Measurements from ENCODE around the gene NRG4. TPM values are rescaled to one million over a fixed set of nuclear protein-coding genes. Genes with fewer than 3 reads are reported as not detected.
"Not testable (repeated sequence)": the region's sequence is repeated elsewhere in the genome, so short reads cannot be mapped to it uniquely, and the experiment has no call there.

The NRG4 gene
- not detected in 2 replicates for total RNA-seq (2012; rRNA removed)

- Histone ChIP-seq H3K9me3 (replicated peaks; ENCODE audit: low read length) (no peaks in the 10 kb centered on the region), H3K9ac (ENCODE audit: low read depth, low read length) (no peak within 1 kb of the TSS), H3K4me1 (ENCODE audit: control insufficient read depth, insufficient read depth, low read length) (no peaks in the 10 kb centered on the region), H3K4me2 (ENCODE audit: low read length) (peak within 1 kb of the TSS; percentile 73), H3K36me3 (ENCODE audit: insufficient read depth, low read length) (no peaks in the 10 kb centered on the region), H3K4me3 (ENCODE audit: low read length) (peak within 1 kb of the TSS; percentile 43), H3K27me3 (ENCODE audit: control insufficient read depth, insufficient read depth, low read length) (peaks cover 28% of the 10 kb centered on the region)
Observed at GRCh38 chr15:76011627-76012551, at the start of gene NRG4. Gene NRG4 (minus strand): TSS chr15:76012424. CDS start chr15:76011230, 1,194 bp downstream.

- Histone ChIP-seq H3K4me1 (ENCODE audit: control insufficient read depth, insufficient read depth, low read length) (peaks cover 6% of the 10 kb centered on the region), H3K4me3 (ENCODE audit: low read length) (no peak overlapping the region), H3K4me2 (ENCODE audit: low read length) (no peak overlapping the region), H3K9ac (ENCODE audit: low read depth, low read length) (no peak overlapping the region), H3K36me3 (ENCODE audit: insufficient read depth, low read length) (no peaks in the 10 kb centered on the region), H3K9me3 (replicated peaks; ENCODE audit: low read length) (no peaks in the 10 kb centered on the region), H3K27me3 (ENCODE audit: control insufficient read depth, insufficient read depth, low read length) (peaks cover 84% of the 10 kb centered on the region)
Observed at GRCh38 chr15:76061700-76062099, 49.5 kb upstream of the NRG4 start.

GRCh38 chr15:76060118-76060989 lies 48.1 kb upstream of the NRG4 start:
- no peaks in the 10 kb centered on the region for H3K36me3 ChIP-seq (ENCODE audit: insufficient read depth, low read length)
- no peaks in the 10 kb centered on the region for H3K9me3 ChIP-seq (replicated peaks; ENCODE audit: low read length)
- H3K4me2 ChIP-seq (ENCODE audit: low read length): peak overlapping the region; percentile 80
- H3K27me3 ChIP-seq (ENCODE audit: control insufficient read depth, insufficient read depth, low read length): peaks cover 77% of the 10 kb centered on the region
- H3K4me1 ChIP-seq (ENCODE audit: control insufficient read depth, insufficient read depth, low read length): peaks cover 6% of the 10 kb centered on the region
- peak overlapping the region; percentile 62 for H3K4me3 ChIP-seq (ENCODE audit: low read length)
- no peak overlapping the region for H3K9ac ChIP-seq (ENCODE audit: low read depth, low read length)

GRCh38 chr15:76059320-76060117 lies 47.3 kb upstream of the NRG4 start, which contains the start of gene TMEM266:
Gene TMEM266 (plus strand): TSS chr15:76059985. CDS start chr15:76134264, 74,279 bp downstream.
- peaks cover 6% of the 10 kb centered on the region for H3K4me1 ChIP-seq (ENCODE audit: control insufficient read depth, insufficient read depth, low read length)
- peak within 1 kb of the TSS; percentile 96 for H3K4me2 ChIP-seq (ENCODE audit: low read length)
- H3K9me3 ChIP-seq (replicated peaks; ENCODE audit: low read length): no peaks in the 10 kb centered on the region
- peak within 1 kb of the TSS; percentile 73 for H3K4me3 ChIP-seq (ENCODE audit: low read length)
- peaks cover 70% of the 10 kb centered on the region for H3K27me3 ChIP-seq (ENCODE audit: control insufficient read depth, insufficient read depth, low read length)
- H3K9ac ChIP-seq (ENCODE audit: low read depth, low read length): no peak within 1 kb of the TSS
- H3K36me3 ChIP-seq (ENCODE audit: insufficient read depth, low read length): no peaks in the 10 kb centered on the region

- no peaks in the 10 kb centered on the region for H3K9me3 ChIP-seq (replicated peaks; ENCODE audit: low read length)
- H3K4me1 ChIP-seq (ENCODE audit: control insufficient read depth, insufficient read depth, low read length): peaks cover 6% of the 10 kb centered on the region
- H3K4me2 ChIP-seq (ENCODE audit: low read length): peak overlapping the region; percentile 96
- H3K9ac ChIP-seq (ENCODE audit: low read depth, low read length): no peak overlapping the region
- H3K36me3 ChIP-seq (ENCODE audit: insufficient read depth, low read length): no peaks in the 10 kb centered on the region
- peaks cover 63% of the 10 kb centered on the region for H3K27me3 ChIP-seq (ENCODE audit: control insufficient read depth, insufficient read depth, low read length)
- H3K4me3 ChIP-seq (ENCODE audit: low read length): peak overlapping the region; percentile 73
Observed at GRCh38 chr15:76058714-76059319, 46.6 kb upstream of the NRG4 start.

- Histone ChIP-seq H3K9me3 (replicated peaks; ENCODE audit: low read length) (no peaks in the 10 kb centered on the region), H3K4me3 (ENCODE audit: low read length) (no peak overlapping the region), H3K9ac (ENCODE audit: low read depth, low read length) (no peak overlapping the region)
Observed at GRCh38 chr15:76057332-76058000, 45.2 kb upstream of the NRG4 start.

GRCh38 chr15:76056931-76057330 lies 44.7 kb upstream of the NRG4 start:
- Histone ChIP-seq H3K4me3 (ENCODE audit: low read length) (no peak overlapping the region), H3K27me3 (ENCODE audit: control insufficient read depth, insufficient read depth, low read length) (peaks cover 56% of the 10 kb centered on the region)

More at GRCh38 chr15:76057332-76058000, 45.2 kb upstream of the NRG4 start:
- H3K4me1 ChIP-seq (ENCODE audit: control insufficient read depth, insufficient read depth, low read length): peaks cover 6% of the 10 kb centered on the region
- H3K36me3 ChIP-seq (ENCODE audit: insufficient read depth, low read length): no peaks in the 10 kb centered on the region
- H3K27me3 ChIP-seq (ENCODE audit: control insufficient read depth, insufficient read depth, low read length): peaks cover 57% of the 10 kb centered on the region
- peak overlapping the region; percentile 61 for H3K4me2 ChIP-seq (ENCODE audit: low read length)

GRCh38 chr15:76054201-76054600 lies 42.0 kb upstream of the NRG4 start:
- peaks cover 40% of the 10 kb centered on the region for H3K27me3 ChIP-seq (ENCODE audit: control insufficient read depth, insufficient read depth, low read length)
- H3K9ac ChIP-seq (ENCODE audit: low read depth, low read length); H3K4me1 ChIP-seq (ENCODE audit: control insufficient read depth, insufficient read depth, low read length); H3K9me3 ChIP-seq (replicated peaks; ENCODE audit: low read length); H3K36me3 ChIP-seq (ENCODE audit: insufficient read depth, low read length); H3K4me3 ChIP-seq (ENCODE audit: low read length); H3K4me2 ChIP-seq (ENCODE audit: low read length): not testable (repeated sequence)

More at GRCh38 chr15:76056931-76057330, 44.7 kb upstream of the NRG4 start:
- H3K36me3 ChIP-seq (ENCODE audit: insufficient read depth, low read length): no peaks in the 10 kb centered on the region
- H3K4me2 ChIP-seq (ENCODE audit: low read length): no peak overlapping the region
- peaks cover 6% of the 10 kb centered on the region for H3K4me1 ChIP-seq (ENCODE audit: control insufficient read depth, insufficient read depth, low read length)
- no peak overlapping the region for H3K9ac ChIP-seq (ENCODE audit: low read depth, low read length)
- no peaks in the 10 kb centered on the region for H3K9me3 ChIP-seq (replicated peaks; ENCODE audit: low read length)

- Histone ChIP-seq H3K27me3 (ENCODE audit: control insufficient read depth, insufficient read depth, low read length) (peaks cover 55% of the 10 kb centered on the region), H3K9ac (ENCODE audit: low read depth, low read length) (no peak overlapping the region), H3K4me2 (ENCODE audit: low read length) (no peak overlapping the region), H3K4me1 (ENCODE audit: control insufficient read depth, insufficient read depth, low read length) (no peaks in the 10 kb centered on the region), H3K4me3 (ENCODE audit: low read length) (no peak overlapping the region), H3K9me3 (replicated peaks; ENCODE audit: low read length) (no peaks in the 10 kb centered on the region), H3K36me3 (ENCODE audit: insufficient read depth, low read length) (no peaks in the 10 kb centered on the region)
Observed at GRCh38 chr15:76038512-76038911, 26.3 kb upstream of the NRG4 start.

- H3K9me3 ChIP-seq (replicated peaks; ENCODE audit: low read length): no peaks in the 10 kb centered on the region
- H3K27me3 ChIP-seq (ENCODE audit: control insufficient read depth, insufficient read depth, low read length): peaks cover 56% of the 10 kb centered on the region
- H3K36me3 ChIP-seq (ENCODE audit: insufficient read depth, low read length): no peaks in the 10 kb centered on the region
- H3K9ac ChIP-seq (ENCODE audit: low read depth, low read length): no peak overlapping the region
- H3K4me1 ChIP-seq (ENCODE audit: control insufficient read depth, insufficient read depth, low read length): no peaks in the 10 kb centered on the region
- no peak overlapping the region for H3K4me3 ChIP-seq (ENCODE audit: low read length)
- no peak overlapping the region for H3K4me2 ChIP-seq (ENCODE audit: low read length)
Observed at GRCh38 chr15:76035593-76035992, 23.4 kb upstream of the NRG4 start.
